ENCODE results near the gene NUMB.

Gene NUMB

DNA sequence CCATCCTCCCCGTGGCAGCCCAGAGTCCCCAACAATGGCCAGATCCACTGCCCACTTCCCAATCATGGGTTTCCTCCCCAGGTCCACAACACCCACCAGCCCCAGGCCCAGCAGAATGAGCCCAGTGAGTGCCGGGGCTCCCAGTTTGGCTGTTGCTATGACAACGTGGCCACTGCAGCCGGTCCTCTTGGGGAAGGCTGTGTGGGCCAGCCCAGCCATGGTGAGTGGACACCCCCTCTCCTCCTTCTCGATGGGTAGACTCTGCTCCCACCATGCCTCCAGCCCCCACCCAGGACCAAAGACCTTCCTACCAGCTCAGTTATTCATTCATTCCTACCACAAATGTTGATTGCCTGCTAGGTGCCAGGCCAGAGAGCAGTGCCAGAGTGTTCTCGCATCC, 197.3 kb downstream of the NUMB start:
- DNase-seq (ENCODE audit: low read depth in 2 of 2): no peak

DNA sequence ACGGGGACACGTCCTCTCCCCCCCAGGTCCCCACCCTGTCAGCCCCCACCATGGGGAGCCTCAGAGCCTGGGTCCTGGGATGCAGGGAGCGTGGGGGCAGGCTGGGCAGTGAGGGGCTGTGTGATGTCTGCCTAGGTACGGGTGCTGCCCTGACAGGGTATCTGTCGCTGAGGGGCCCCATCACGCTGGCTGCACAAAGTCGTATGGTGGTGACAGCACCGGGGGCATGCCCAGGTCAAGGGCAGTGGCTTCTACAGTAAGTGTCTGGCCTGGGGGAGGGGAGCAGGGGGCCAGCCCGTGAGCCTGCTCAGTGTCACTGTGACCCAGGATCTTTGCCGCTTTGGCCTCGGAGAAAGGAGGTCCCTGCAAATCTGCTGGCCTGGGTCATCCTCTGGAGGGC, 197.8 kb downstream of the NUMB start:
- DNase-seq (ENCODE audit: low read depth in 2 of 2): no peak

DNA sequence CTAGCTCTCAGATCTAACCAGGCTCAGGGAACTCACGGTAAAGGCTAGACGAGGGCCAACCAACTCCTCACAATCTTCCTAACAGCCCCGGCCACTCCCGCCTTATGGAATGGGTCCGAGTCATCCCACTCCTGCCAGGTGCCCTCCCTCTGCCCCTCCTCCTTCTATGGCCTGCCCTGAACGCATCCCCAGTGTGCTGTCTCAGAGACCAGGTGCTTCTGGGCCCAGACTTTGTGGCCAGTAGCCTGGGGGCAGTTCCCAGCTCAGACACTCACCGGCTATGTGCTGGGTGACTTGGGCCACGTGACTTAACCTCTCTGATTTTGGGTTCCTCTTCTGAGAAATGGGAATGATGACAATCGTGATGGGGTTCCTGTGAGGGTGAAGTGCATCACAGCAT, 198.5 kb downstream of the NUMB start:
- DNase-seq (ENCODE audit: low read depth in 2 of 2): no peak

GRCh38 chr14:73258845-73259611, 199.3 kb downstream of the NUMB start:
- no peak for DNase-seq (ENCODE audit: low read depth in 2 of 2)

DNA sequence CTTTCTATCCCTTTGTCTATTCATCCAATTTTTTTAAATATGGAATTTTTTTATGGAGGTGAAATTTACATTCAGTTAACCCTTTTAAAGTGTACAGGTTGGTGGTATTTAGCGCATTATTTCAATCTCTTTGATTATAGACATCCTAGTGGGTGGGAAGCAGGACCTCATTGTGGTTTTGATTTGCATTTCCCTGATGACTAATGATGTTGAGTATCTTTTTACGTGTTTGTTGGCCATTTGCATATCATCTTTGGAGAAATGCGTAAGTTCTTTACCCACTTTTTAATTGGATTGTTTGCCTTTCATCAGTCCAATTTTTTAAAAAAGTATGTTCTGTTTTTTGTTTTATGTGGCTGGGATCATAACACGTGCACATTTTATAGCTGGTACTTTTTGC, 200.3 kb downstream of the NUMB start:
- no peak for DNase-seq (ENCODE audit: low read depth in 2 of 2)

- DNase-seq (ENCODE audit: low read depth in 2 of 2): no peak
Measured at GRCh38 chr14:73255693-73256225, 202.6 kb downstream of the NUMB start.

DNA sequence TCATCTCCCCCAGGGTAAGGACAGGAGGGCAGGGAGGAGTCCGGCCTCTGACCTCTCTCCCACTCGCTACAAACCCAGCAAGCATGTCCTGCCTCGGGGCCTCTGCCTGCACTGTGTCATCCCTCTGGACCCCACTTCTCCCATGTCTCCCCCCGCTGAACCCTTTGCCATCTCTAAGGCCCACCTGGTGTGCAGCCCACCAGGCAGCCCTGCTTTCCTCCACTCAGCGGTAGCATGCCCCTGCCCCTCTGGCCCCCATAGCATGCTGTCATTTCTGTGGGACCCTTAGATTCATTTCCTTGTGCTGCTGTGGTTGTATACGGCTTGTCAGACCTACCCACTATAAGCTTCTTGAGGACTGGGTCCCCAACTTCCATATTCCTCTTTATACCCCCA, 203.3 kb downstream of the NUMB start:
- DNase-seq (ENCODE audit: low read depth in 2 of 2): no peak

DNA sequence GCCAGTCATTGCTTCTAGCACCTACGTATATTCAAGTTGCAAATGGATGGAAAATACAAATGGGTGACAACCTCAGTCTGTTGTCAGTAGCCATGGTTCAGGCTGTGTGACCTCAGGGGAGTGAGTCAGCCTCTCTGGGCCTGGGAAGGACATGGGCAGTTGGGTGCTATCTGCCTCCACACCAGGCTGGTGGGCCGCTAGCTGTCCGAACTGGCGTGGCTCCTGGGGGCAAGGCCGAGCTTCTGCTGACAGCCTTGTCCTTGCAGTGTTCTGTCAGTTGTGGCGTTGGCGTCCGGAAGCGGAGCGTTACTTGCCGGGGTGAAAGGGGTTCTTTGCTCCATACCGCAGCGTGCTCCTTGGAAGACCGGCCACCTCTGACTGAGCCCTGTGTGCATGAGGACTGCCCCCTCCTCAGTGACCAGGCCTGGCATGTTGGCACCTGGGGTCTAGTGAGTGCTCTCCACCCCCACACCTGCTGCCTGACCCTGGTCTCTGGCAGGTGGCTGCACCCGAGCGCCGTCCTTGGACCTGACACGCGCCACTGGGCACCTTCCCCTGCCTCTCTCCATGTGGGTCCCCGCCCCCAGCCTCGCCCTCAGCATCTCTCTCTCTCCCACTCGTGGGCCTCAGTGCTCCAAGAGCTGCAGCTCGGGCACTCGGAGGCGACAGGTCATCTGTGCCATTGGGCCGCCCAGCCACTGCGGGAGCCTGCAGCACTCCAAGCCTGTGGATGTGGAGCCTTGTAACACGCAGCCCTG, 203.9 kb downstream of the NUMB start:
- no peak for DNase-seq (ENCODE audit: low read depth in 2 of 2)

DNA sequence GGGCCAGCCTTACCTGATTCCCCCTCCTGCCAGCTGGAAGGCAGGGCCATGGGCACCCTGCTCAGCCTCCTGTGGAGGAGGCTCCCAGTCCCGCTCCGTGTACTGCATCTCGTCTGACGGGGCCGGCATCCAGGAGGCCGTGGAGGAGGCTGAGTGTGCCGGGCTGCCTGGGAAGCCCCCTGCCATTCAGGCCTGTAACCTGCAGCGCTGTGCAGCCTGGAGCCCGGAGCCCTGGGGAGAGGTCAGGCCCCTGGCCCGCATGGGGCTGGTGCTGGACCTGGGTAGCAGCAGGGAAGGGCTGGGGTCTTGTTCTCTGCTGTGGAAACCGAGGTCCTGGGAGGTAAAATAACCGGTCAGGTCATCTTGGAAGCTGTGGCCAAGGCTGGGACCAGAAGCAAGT, 204.6 kb downstream of the NUMB start:
- DNase-seq (ENCODE audit: low read depth in 2 of 2): no peak

DNA sequence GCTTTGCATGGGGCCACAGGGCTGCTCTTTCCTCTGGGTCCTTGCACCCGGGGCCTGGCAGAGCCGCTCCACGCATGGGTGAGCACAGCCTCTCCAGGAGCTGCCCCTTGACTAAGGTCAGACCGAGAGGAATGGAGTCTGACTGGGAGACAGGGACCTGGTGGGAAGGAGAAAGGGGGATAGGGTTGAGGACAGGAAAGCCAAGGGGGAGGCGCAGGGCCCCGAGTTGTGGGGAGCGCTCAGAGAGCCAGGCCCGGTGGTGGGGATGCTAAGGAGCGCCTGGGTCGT, 205.1 kb downstream of the NUMB start:
- no peak for DNase-seq (ENCODE audit: low read depth in 2 of 2)

DNA sequence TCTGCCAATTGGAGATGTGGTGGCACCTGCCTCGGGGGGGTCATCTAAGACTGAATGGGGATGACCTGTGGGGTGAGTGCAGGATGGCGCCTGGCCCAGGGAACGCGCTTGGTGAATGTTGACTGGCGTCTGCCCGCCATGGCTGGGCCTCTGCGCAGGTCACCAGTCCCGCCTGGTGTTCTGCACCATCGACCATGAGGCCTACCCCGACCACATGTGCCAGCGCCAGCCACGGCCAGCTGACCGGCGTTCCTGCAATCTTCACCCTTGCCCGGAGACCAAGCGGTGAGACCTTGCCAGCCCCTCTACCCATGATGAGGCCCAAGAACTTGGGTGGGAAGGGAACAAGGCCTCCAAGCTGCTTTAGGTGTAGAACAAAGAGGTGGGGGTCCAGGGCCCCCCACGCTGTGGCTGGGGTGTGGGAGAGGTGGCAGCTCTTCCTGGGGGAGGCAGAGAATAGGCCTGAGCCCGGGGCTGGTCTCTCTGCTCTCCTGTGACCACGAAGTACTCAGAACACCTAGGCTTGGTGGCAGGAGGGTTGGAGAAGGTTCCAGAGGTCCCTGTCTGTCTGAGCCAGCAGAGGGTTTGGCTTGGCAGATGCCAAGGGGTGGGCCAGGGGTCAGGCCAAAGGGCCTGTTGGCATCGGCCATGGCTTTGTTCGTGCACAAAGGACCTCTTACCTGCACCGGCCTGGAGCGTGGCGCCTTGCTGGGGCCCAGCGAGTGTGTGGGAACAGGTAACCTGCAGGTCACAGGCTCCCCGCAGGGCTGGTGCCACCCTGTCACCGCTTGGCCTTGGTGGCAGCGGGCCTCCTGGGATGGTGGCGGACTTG, 205.6 kb downstream of the NUMB start:
- DNase-seq (ENCODE audit: low read depth in 2 of 2): no peak

- DNase-seq (ENCODE audit: low read depth in 2 of 2): no peak
Measured at GRCh38 chr14:73251516-73252215, 206.7 kb downstream of the NUMB start.

DNA sequence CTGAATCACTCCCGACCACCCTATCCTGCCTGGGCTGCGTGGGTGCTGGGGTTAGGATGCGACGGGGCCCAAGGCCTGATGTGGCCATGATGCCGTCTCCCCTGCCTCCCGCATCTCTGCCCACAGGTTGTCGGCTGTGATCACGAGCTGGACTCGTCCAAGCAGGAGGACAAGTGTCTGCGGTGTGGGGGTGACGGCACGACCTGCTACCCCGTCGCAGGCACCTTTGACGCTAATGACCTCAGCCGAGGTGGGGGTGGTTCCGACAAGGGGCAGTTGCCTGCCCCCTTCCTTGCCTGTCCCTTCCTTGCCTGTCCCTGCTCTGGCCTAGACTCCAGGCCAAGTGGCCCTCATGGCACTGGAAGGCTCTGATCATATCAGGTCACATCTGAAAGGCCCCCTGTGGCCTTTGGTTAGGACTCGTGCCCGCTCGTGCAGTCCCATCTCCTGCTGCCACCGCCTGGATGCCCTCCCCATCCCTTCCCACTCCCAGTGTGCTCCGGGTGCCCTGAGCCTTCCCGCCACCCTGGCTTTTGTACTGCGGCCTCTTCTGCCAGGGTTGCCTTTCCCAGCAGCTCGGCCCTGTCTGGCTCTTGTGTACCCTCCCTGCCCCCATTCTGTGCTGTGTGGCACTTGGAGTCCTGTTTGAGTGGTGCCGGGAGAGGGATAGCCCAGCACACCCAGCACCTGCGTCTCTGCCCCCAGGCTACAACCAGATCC, 207.4 kb downstream of the NUMB start:
- DNase-seq (ENCODE audit: low read depth in 2 of 2): no peak

DNA sequence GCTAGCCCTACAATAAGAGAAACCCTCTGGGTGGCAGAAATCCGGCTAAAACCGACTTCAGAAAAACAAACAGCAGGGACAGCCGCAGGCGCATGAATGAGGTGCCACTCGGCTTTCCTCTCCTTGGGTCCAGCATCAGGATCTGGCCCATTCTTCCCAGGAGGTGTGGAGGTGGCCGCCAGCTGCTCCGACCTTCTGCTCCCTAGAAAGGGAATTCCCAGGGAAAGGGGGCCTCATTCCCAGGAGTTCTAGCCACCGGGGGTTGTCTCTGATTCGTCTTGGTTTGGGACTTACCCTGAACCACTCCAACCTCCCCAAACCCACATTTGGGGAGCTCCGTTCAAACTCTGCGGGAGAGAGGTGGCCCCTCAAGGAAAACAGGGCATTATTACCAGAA, 208.0 kb downstream of the NUMB start:
- DNase-seq (ENCODE audit: low read depth in 2 of 2): no peak

DNA sequence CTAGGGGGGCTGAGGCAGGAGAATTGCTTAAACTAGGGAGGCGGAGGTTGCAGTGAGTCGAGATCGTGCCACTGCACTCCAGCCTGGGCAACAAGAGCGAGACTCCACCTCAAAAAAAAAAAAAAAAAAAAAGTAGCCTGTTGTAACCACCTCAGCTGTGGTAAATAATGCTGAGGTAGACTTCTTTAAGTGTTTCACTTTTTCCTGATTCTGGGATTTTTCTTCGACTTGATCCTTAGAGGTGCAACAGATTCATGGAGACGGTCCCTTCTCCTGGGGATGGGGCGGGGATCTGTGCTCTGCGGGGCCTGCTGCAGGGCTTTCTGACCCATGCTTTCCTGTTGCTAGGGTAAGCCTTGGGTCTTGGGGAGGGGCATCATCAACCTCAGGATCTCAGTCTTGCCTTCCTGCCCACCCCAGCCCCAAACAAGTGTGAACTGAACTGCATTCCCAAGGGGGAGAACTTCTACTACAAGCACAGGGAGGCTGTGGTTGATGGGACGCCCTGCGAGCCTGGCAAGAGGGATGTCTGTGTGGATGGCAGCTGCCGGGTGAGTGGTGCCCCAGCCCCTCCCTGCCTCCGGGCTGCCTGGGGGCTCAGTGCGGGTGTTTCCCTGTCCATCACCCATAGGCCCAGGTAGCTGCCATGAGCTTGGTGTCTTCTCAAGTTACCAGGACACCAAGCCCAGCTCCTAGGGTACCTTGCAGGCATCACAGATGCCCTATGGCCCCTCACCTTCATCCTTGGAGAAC, 208.6 kb downstream of the NUMB start:
- no peak for DNase-seq (ENCODE audit: low read depth in 2 of 2)

- DNase-seq (ENCODE audit: low read depth in 2 of 2): no peak
Measured at GRCh38 chr14:73249108-73249507, 209.2 kb downstream of the NUMB start.

DNA sequence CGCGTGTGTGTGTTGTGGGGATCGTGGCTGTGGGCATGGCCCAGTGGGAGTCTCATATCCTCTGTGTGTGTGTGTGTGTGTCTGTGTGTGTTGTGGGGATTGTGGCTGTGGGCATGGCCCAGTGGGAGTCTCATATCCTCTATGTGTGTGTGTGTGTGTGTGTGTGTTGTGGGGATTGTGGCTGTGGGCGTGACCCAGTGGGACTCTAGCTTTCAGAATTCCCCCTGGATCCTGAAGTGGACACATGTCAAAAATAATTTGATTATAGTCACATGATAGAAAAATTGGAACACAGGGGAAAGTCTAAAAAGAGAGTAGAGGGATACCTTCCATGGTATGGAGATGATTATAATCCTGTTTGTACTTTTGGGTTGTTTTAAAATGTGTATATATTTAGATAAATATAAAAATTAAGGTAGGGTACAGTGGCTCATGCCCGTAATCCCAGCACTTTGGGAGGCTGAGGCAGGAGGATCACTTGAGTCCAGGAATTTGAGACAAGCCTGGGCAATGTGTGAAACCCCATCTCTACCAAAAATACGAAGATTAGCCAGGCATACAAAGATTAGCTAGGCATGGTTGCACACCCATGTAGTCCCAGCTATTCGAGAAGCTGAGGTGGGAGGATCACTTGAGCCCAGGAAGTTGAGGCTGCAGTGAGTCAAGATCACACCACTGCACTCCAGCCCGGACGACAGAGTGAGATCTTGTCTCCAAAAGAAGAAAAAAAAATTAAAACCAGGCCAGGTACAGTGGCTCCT, 210.1 kb downstream of the NUMB start:
- DNase-seq (ENCODE audit: low read depth in 2 of 2): no peak

DNA sequence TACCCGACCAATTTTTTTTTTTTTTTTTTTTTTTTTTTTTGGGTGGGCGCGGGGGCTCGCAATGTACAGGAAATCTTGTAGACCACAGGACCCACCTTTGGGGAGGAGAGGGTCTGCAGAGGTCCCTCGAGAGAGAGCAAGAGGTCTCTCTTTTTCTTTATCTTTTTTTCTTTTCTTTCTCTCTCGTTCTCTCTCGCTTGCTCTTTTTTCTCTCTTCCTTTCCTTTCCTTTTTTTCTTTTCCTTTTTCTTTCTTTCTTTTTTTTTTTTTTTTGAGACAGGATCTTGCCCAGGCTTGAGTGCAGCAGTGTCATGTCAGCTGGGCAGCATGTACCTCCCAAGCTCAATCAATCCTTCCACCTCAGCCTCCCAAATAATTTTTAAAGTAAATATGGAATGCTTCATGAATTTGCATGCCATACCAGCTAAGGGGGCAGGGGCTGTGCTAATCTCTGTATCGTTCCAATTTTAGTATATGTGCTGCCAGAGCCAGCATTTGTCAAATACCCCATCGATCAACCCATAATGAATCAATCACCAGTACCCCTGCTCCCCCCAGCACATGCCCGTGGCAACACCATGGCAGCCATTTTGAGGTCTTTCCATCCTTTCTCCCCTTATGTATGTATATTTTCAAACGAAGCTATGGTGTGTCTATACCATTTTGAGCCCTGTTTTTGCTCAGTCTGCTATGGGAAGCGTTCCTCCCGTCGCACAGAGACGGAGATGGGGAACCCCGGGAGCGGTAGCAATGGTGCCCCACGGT, 211.8 kb downstream of the NUMB start:
- no peak for DNase-seq (ENCODE audit: low read depth in 2 of 2)

All from activated CD4-positive, alpha-beta T cell treated with anti-CD3 and anti-CD28 coated beads for 24 hours (primary cell).